Neural progenitor cell (in vitro differentiated cells): ENCODE data around the gene CKLF. TPM values are rescaled to one million over a fixed set of nuclear protein-coding genes. Genes with fewer than 3 reads are reported as not detected.

Experiments used
- DNase-seq: peaks from one replicate; pipeline ENCODE4 v3.0.0-alpha.2; 2016; ENCODE audit warnings: low spot score
- H2AFZ ChIP-seq: fragments of 200-600 bp; sonication (generic); replicated peaks from 2 replicates; pipeline ENCODE4 v1.6.1; 2016; ENCODE audit warnings: antibody characterized with exemption
- H3F3A ChIP-seq: fragments of 200-600 bp; sonication (generic); 2 replicates; pipeline ENCODE4 v1.6.1; 2016; ENCODE audit warnings: antibody characterized with exemption, low read depth
- H3K27ac ChIP-seq: fragments of 200-600 bp; sonication (generic); 2 replicates; pipeline ENCODE4 v1.5.1; 2016; ENCODE audit warnings: mild to moderate bottlenecking
- H3K27me3 ChIP-seq: fragments of 200-600 bp; sonication (generic); 2 replicates; pipeline ENCODE4 v1.6.1; 2016; ENCODE audit warnings: mild to moderate bottlenecking, moderate library complexity
- H3K36me3 ChIP-seq: fragments of 200-600 bp; sonication (generic); 2 replicates; pipeline ENCODE4 v1.5.1; 2016
- H3K4me1 ChIP-seq: fragments of 200-600 bp; sonication (generic); 2 replicates; pipeline ENCODE4 v1.6.1; 2016; ENCODE audit warnings: mixed run types
- H3K4me2 ChIP-seq: fragments of 200-600 bp; sonication (generic); 2 replicates; pipeline ENCODE4 v1.6.1; 2016
- H3K4me3 ChIP-seq: fragments of 200-600 bp; sonication (generic); 2 replicates; pipeline ENCODE4 v1.5.1; 2016
- H3K79me2 ChIP-seq: fragments of 200-600 bp; sonication (generic); 2 replicates; pipeline ENCODE4 v1.6.1; 2016; ENCODE audit warnings: low read depth
- H3K9ac ChIP-seq: fragments of 200-600 bp; sonication (generic); 2 replicates; pipeline ENCODE4 v1.6.1; 2016
- H3K9me3 ChIP-seq: fragments of 200-600 bp; sonication (generic); 2 replicates; pipeline ENCODE4 v1.5.1; 2016; ENCODE audit warnings: low read depth
- H4K20me1 ChIP-seq: fragments of 200-600 bp; sonication (generic); 2 replicates; pipeline ENCODE4 v1.6.1; 2016; ENCODE audit warnings: low read depth
- H3K27ac Mint-ChIP-seq: 3 replicates; pipeline ENCODE4 v1.8.0; 2021; ENCODE audit warnings: mixed read lengths
- H3K27me3 Mint-ChIP-seq: 2 replicates; pipeline ENCODE4 v1.8.0; 2022; ENCODE audit warnings: low read depth, mild to moderate bottlenecking, inconsistent platforms, moderate library complexity, mixed read lengths; ENCODE audit not compliant: insufficient read depth
- H3K36me3 Mint-ChIP-seq: 3 replicates; pipeline ENCODE4 v1.8.0; 2021; ENCODE audit warnings: mixed read lengths
- H3K4me1 Mint-ChIP-seq: 3 replicates; pipeline ENCODE4 v1.8.0; 2021; ENCODE audit warnings: mixed read lengths
- H3K4me3 Mint-ChIP-seq: 3 replicates; pipeline ENCODE4 v1.8.0; 2021; ENCODE audit warnings: mild to moderate bottlenecking, moderate library complexity, mixed read lengths
- H3K9me3 Mint-ChIP-seq: 3 replicates; pipeline ENCODE4 v1.8.0; 2020; ENCODE audit warnings: mixed read lengths
- EZH2 ChIP-seq: fragments of 200-600 bp; sonication (generic); IDR thresholded peaks from 2 replicates; pipeline ENCODE4 v1.6.1; 2017; ENCODE audit warnings: antibody characterized with exemption, mild to moderate bottlenecking, moderate library complexity
- EZH2phosphoT487 ChIP-seq: fragments of 200-600 bp; sonication (generic); IDR thresholded peaks from 2 replicates; pipeline ENCODE4 v1.6.1; 2017; ENCODE audit warnings: antibody characterized with exemption
- total RNA-seq: library from RNA; depleted of rRNA; stranded (reverse); fragments of >200 nt; gene quantifications from 2 replicates; pipeline ENCODE4 v1.2.3, GENCODE V29; 2015; ENCODE audit warnings: low replicate concordance
- TF ChIP-seq, protein P1 (sequence below): fragments of 200-600 bp; sonication (generic); IDR thresholded peaks from 2 replicates; pipeline ENCODE4 v1.5.1; 2017; ENCODE audit warnings: antibody characterized with exemption, mild to moderate bottlenecking

The CKLF gene
- total RNA-seq, 1 donor from 2014 or later = 38.6 TPM

DNA sequence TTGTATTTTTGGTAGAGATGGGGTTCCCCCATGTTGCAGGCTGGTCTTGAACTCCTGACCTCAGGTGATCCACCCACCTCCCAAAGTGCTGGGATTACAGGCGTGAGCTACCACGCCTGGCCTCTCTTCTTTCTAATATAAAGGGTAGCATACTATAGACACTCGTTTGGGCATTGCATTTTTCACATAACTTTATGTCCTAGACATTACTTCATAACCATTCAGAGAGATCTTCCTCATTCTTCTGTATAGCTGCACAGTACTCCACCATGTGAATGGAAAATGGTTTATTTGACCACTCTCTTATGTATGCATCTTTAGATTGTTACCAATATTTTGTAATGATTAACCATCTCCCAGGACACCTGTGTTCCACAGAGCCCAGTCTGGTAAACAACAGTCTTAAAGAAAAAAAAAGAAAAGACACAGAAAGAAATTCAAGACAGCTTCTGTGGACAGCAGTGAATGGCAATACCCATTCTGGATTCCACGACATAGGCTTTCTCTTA, 44.6 kb upstream of the CKLF start:
- H3K27me3 ChIP-seq = no peaks in the 10 kb centered on the region
- peaks cover 1% of the 10 kb centered on the region for H3K36me3 Mint-ChIP-seq
- no peak overlapping the region for H3K4me3 ChIP-seq
- peaks cover 24% of the 10 kb centered on the region for H3K4me1 ChIP-seq
- H3K79me2 ChIP-seq = no peaks in the 10 kb centered on the region
- H3K27me3 Mint-ChIP-seq = peaks cover 6% of the 10 kb centered on the region
- H3K9me3 ChIP-seq = no peaks in the 10 kb centered on the region
- no peak overlapping the region for H3K9ac ChIP-seq
- no peaks in the 10 kb centered on the region for H4K20me1 ChIP-seq
- H2AFZ ChIP-seq = no peak overlapping the region
- H3K4me2 ChIP-seq = no peak overlapping the region
- H3K4me3 Mint-ChIP-seq = no peak overlapping the region
- TF ChIP-seq EZH2phosphoT487 (no peak), EZH2 (no peak)
- TF ChIP-seq, protein P1, sequence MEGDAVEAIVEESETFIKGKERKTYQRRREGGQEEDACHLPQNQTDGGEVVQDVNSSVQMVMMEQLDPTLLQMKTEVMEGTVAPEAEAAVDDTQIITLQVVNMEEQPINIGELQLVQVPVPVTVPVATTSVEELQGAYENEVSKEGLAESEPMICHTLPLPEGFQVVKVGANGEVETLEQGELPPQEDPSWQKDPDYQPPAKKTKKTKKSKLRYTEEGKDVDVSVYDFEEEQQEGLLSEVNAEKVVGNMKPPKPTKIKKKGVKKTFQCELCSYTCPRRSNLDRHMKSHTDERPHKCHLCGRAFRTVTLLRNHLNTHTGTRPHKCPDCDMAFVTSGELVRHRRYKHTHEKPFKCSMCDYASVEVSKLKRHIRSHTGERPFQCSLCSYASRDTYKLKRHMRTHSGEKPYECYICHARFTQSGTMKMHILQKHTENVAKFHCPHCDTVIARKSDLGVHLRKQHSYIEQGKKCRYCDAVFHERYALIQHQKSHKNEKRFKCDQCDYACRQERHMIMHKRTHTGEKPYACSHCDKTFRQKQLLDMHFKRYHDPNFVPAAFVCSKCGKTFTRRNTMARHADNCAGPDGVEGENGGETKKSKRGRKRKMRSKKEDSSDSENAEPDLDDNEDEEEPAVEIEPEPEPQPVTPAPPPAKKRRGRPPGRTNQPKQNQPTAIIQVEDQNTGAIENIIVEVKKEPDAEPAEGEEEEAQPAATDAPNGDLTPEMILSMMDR = no peak
- H3K36me3 ChIP-seq = no peaks in the 10 kb centered on the region
- H3K4me1 Mint-ChIP-seq = peaks cover 25% of the 10 kb centered on the region
- no peaks in the 10 kb centered on the region for H3K9me3 Mint-ChIP-seq
- no peak overlapping the region for H3K27ac Mint-ChIP-seq
- H3F3A ChIP-seq = peaks cover 26% of the 10 kb centered on the region
- no peak overlapping the region for H3K27ac ChIP-seq
- no peak for DNase-seq

DNA sequence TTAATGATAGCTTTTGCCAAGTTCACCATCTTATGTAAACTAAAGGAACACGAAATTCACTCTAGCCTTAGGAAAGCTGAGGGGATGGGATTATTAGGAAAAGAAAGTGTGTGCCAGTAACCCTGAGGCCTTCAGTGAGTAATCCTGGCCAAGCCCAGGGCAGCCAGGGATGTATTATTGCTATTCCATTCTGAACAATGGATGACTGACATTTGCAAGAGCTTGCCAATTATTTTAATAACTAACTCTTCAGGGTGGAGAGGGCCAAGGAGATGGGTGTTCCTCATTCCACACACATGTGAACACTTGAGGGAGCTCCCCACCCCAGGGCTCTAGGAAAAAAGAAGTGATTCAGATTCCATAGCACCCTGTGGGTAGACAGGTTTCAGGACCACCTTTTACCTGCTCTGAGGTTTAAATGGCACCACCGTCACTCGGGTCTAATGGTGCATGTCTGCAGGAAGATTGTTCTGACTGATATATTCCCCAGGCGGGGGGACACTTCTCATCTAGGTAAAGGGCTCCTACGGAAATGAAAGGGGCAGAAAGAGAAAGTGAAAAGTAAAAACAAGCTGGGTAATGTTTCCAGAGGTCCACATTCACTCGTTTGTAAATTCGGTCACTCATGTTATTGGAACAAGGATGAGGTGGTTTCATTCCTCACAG, 44.0 kb upstream of the CKLF start:
- Mint-ChIP-seq H3K4me1 (peaks cover 29% of the 10 kb centered on the region), H3K4me3 (no peak overlapping the region), H3K27me3 (peaks cover 6% of the 10 kb centered on the region), H3K9me3 (no peaks in the 10 kb centered on the region), H3K36me3 (peaks cover 5% of the 10 kb centered on the region), H3K27ac (no peak overlapping the region)
- Histone ChIP-seq H3K4me3 (no peak overlapping the region), H3K27ac (no peak overlapping the region), H3K27me3 (no peaks in the 10 kb centered on the region), H2AFZ (no peak overlapping the region), H3K9ac (no peak overlapping the region), H3K4me1 (peaks cover 24% of the 10 kb centered on the region), H3K9me3 (no peaks in the 10 kb centered on the region), H3K79me2 (no peaks in the 10 kb centered on the region), H3K4me2 (no peak overlapping the region), H3F3A (peaks cover 26% of the 10 kb centered on the region), H4K20me1 (no peaks in the 10 kb centered on the region), H3K36me3 (no peaks in the 10 kb centered on the region)
- TF ChIP-seq EZH2 (no peak), EZH2phosphoT487 (no peak)
- TF ChIP-seq, protein P1 = no peak
- DNase-seq = no peak

DNA sequence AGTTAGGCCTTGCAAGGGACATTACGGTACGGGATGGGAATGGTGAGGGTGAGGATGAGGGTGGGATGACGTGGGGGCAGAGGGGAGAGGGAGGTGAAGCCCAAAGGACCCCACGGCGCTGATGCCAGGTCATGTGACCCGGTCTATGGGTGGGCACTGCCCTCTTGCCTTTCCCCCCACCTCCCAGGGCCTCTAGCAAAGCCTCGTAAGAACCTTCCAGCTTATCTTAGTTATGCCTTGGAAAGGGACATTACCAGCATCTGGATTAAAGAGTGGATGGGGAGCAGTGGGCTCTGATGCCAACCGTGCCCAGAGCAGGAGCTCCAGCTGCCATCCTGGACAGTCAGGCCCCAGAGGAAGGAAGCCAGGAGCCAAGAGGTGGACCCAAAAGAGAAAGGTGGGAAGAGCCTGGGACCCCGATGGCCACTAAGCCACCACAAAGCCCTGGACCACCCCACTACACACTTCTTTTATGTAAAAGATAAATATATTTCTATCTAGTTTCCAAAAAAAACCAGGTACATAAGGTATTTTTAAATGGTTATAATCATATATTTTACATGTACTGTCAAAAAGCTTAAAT, 43.4 kb upstream of the CKLF start:
- H3K36me3 Mint-ChIP-seq = peaks cover 8% of the 10 kb centered on the region
- Histone ChIP-seq H2AFZ (no peak overlapping the region), H3K36me3 (no peaks in the 10 kb centered on the region), H3F3A (peaks cover 26% of the 10 kb centered on the region), H4K20me1 (no peaks in the 10 kb centered on the region), H3K27ac (no peak overlapping the region), H3K27me3 (no peaks in the 10 kb centered on the region), H3K4me1 (peaks cover 24% of the 10 kb centered on the region), H3K4me3 (no peak overlapping the region), H3K9ac (no peak overlapping the region), H3K9me3 (no peaks in the 10 kb centered on the region), H3K4me2 (no peak overlapping the region), H3K79me2 (no peaks in the 10 kb centered on the region)
- H3K27ac Mint-ChIP-seq = no peak overlapping the region
- peaks cover 6% of the 10 kb centered on the region for H3K27me3 Mint-ChIP-seq
- no peaks in the 10 kb centered on the region for H3K9me3 Mint-ChIP-seq
- H3K4me1 Mint-ChIP-seq = peaks cover 31% of the 10 kb centered on the region
- no peak overlapping the region for H3K4me3 Mint-ChIP-seq
- DNase-seq = no peak
- TF ChIP-seq EZH2 (no peak), EZH2phosphoT487 (no peak)
- TF ChIP-seq, protein P1 = no peak
